Islet precursor cell (in vitro differentiated cells): ENCODE data around the gene IQCK.

ENCODE experiments used
- DNase-seq: peaks from one replicate; pipeline ENCODE4 v3.0.0-alpha.2; 2018

The IQCK gene

DNA sequence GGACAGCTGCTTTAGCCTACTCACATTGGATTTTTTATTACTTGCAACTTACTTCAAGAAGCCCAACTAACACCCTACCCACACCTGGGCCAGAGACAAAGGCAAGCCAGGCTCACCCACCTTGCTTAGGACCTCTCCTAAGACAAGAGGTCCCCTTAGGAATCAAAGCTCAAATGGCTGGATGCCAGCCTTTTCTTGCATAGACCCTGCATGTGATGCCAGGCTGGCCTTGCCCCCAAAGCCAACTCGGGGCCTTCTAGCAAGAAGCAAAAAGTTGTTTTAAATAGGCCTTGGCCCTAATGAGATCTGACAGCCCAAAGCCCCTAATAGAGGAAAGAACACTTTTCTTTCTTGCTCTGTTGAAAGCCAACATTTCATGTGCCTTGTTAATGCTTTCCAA, 145.9 kb downstream of the IQCK start:
- DNase-seq = no peak

DNA sequence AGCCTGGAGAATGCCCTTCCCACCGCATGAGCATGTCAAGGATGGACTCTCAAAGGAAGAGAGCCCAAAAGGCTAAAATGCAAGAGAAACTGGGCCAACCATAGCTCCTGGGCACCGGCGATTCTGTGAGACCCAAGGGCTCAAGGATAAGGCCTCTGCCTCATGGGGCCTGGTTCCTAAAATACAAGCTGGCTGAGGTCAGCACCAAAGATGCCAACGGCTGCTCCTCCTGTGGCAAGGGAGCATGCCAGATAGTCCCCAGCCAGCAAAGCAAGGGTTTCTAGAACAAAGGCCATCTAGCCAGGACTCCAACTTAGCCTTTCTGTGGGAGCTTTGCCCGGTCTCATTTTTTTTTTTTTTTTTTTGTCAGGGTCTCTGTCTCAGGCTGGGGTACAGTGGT, 146.5 kb downstream of the IQCK start:
- no peak for DNase-seq

DNA sequence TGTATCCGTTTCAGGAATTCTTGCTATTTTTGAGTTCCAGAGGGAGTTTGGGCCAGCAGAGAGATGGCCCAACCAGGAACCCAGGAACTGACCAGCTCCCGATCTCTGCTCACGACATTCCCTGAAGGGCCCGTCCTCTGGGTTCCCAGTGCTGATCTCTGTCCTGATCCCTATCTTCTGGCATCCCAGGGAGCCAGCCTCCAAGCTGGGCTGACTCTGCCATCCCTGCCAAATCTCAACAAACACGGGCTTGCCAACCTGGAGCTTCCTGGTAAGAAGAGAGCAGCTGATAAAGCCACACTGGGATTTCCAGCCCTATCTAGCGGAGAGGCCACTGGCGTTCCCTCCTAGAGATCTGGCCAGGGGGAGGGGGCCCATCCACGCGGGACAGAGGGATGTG, 150.3 kb downstream of the IQCK start:
- no peak for DNase-seq

DNA sequence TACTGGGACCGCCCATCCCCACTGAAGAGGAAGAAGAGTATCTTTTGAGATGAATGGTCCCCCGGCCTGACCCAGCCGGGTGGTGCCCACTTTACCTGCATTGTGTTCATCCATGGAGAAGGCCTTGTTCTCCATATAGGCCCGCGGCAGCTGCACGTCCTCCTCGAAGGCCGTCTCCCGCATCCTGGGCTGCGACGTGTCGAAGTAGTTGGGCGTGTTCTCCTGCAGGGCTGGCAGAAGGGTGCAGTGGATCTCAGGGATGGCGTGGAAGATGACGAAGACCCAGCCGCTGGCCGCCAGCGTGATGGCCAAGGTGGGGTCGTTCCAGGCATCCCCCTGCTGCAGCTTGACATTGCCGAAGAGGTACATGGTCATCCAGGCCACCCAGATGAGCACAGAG, 153.7 kb downstream of the IQCK start:
- no peak for DNase-seq

- no peak for DNase-seq
Observed at GRCh38 chr16:19872179-19872863, 154.2 kb downstream of the IQCK start.

GRCh38 chr16:19872935-19873334, 154.9 kb downstream of the IQCK start:
- no peak for DNase-seq

DNA sequence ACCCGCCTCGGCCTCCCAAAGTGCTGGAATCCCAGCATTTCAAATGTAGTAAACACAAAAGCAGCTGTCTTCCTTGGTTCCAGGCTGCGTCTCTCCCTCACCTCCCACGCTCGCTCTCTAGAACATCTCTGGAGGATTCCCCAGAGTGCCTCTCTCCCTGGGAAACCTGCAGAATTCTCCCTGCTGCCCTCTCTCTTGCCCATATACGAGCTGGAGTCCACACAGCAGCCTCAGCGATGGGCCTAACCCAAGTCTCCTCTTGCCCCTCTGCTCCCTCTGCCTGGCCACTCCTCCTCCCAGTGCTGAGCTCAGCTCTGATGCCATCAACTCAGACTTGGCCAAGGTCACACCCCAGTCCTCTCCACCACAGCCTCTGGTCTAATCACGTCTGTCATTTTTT, 156.0 kb downstream of the IQCK start:
- DNase-seq = no peak

DNA sequence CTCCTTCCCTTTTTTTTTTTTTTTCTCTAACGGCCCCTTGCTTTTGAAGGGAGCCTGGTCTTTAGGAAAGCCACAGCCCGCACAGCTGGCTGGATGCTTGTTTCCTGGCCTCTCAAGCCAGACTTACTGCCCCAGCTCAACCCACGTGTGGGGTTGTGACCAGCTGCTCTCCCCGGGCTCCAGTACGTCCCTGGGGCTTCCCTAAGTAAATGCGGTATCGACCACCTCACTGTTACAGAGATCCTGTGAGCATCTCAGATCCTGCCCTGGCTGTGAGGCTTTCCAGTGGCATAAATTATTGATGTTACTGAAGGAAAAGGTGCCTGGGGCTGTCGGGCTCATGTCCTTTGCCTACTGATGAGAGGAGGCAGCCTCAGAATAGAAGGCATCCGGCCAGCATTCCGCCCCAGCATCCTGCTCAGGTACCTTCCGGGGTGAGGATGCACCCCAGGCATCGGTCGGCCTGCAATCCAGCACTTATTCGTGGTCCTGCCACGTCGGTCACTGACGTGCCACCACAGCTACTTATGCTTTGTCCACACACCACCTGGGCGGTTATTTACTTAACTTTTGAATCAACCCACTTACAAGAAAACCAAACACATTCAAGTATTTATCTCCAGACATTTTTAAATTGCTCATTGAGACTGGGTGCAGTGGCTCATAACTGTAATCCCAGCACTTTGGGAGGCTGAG, 156.9 kb downstream of the IQCK start:
- DNase-seq = no peak

DNA sequence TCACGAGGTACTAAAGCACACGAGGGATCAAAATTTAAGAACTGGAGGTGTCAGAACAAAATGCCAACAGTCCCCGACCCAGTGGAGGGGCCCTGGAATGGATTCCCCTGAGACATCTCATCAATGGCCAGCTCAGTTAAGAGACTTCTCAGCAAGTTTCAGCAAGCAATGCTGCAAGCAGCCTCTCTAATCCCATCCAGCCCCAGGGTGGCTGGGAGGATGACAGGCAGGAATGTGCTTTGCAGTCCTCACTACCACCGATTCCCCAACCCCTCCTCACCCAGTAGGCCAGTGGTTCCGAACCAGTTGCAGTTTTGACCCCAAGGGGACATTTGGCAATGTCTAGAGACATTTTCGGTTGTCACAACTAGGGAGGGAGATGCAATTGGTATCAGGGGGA, 157.8 kb downstream of the IQCK start:
- DNase-seq = no peak

- DNase-seq = no peak
Observed at GRCh38 chr16:19876501-19877059, 158.5 kb downstream of the IQCK start.

- no peak for DNase-seq
Observed at GRCh38 chr16:19878757-19879156, 160.7 kb downstream of the IQCK start.

- DNase-seq = peak; percentile 85
Observed at GRCh38 chr16:19879241-19879792, 161.2 kb downstream of the IQCK start.

- DNase-seq = no peak
Observed at GRCh38 chr16:19881028-19881427, 163.0 kb downstream of the IQCK start.

DNA sequence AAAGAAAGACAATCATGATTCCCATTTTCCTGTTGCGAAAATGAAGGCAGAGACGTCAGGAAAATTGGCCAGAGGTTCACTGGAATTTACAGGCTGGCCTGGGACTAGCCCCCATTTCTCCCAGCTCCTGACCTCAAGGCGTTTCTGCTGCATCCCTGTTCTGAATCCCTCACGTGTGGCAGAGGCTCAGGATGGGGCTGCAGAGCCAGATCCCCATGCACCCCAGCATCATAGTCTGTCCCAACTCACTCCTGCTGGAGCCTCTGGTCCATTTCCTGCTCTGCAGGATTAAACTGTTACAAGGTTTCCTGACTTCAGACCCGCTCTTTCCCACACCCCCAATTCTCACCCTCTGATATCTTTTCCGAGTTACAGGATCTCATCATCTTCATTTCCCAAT, 163.7 kb downstream of the IQCK start:
- DNase-seq = no peak

- no peak for DNase-seq
Observed at GRCh38 chr16:19882186-19882585, 164.1 kb downstream of the IQCK start.

- DNase-seq = no peak
Observed at GRCh38 chr16:19882646-19883045, 164.6 kb downstream of the IQCK start.

GRCh38 chr16:19883296-19883965, 165.4 kb downstream of the IQCK start:
- peak; percentile 76 for DNase-seq

GRCh38 chr16:19883966-19884485, 166.0 kb downstream of the IQCK start:
- no peak for DNase-seq

DNA sequence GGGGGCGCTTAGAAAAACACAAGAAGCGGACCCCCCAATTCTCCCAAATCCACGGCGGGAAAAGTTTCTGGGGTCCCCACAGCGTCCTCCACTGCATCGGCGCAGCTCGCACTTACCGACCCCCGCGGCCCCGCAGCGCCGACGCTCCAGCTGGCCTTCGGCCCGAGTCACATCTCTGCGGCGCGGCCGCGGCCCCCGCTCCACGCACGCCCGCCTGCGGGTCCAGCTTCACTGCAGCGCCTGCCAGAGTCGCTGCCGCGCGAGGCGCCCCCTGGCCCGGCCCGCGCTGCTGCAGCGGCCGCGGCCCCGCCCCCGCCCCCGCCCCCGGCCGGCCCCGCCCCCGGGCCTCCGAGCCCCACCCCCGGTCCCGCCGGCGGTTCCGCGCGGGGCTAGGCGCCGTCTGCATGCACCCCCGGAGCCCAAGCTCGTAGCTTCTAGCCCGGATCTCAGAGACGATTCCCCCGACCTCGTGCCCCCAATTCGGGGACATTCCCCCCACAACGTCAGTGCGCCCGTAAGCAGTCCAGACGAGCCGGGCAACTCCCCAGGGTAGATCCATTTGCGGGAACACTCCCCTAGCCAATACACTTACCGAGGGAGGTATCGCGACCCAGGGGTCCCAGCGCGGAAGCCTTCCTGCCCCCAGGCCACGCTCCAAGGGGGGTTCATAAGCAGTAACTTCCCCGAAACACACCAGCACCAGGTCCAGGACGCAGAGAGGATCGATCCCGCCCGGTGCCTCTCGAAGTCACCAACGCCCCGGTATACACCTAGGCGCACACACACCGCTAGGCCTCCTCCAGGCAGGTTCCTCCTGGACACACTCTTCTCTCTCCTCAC, 166.8 kb downstream of the IQCK start, which contains the start of gene GPRC5B:
Gene GPRC5B, minus strand, starts transcription at position 238 of the 840 bp plus-strand sequence. CDS start 12,003 bp downstream, outside the sequence.
- DNase-seq = peak; percentile 77

DNA sequence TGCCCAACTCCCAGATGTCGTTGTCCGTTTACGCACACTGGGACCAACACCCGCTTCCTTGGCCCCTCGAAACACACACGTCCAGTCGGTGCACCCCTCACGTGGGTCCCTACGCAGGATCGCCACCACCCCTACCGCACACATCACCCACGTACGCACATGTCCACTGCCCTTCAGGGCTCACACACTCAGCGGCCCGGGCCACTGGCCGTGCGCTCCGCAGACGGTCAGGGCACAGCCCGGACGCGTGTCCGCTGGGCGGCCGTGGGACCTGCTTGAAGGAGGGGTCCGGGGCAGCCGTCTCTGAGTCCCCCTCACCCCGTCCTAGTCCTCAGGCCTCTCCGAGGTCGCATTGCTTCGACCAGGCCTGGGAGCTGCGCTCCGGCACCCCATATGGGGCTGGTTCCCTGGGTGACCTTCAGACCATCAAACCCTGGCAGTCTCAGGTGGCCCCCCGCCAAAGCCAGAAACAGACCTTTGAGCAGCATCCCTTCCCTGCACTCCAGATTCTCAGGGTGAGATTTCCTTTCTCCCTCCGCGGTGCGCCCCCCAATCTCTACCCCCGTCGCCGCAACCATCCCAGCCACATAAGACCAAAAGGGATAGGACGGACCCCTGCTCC, 167.5 kb downstream of the IQCK start:
- no peak for DNase-seq

DNA sequence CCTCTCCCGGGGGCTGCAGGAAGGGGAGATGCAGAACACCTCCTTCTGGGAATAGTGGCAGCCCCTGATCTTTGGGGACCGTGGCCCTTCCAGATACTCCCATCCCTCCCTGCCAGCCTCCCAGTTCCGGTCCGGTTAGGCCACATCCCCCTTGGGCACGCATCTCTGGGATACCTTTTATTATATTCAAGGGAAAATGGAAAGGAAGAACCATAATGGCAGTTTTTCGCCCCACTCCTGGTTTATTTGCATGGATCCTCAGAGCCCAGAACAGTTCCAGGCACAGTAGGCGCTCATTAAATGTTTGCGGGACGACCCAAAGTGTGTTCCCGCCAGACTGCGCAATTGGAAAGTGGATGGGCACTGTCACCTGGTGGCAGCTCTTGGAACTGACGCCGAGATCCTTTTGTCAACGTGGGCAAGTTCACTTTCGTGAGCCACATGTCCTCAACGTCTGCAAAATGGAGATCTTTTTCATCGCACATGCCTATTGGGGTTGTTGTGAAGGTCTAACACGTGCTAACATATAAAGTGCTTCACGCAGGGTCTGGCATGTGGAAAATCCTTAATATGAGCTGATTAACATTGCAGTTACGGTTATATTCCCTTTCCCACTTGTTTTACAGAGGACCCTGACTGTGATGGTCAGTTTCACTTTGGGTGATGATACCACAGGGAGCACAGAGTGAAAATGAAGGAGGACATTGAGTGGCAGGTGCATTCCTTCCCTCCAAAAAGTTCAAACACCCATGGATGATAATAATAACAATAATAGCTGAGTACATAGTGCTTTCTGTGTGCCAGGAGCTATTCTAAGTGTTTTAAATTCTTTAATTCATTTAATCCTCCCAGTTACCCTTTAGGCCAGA, 168.2 kb downstream of the IQCK start:
- DNase-seq = peak; percentile 86
